Measurements from ENCODE around the gene SNN. TPM values are rescaled to one million over a fixed set of nuclear protein-coding genes. Genes with fewer than 3 reads are reported as not detected.

SNN gene
- total RNA-seq, 1 experiment from 2014 or later: 14.9 TPM

- no peak for DNase-seq (ENCODE audit: low spot score)
Observed at GRCh38 chr16:11635113-11635652, 33.1 kb upstream of the SNN start.

GRCh38 chr16:11635679-11636171, 32.5 kb upstream of the SNN start:
- DNase-seq (ENCODE audit: low spot score): no peak

GRCh38 chr16:11636172-11636721, 32.0 kb upstream of the SNN start:
- no peak for DNase-seq (ENCODE audit: low spot score)

- DNase-seq (ENCODE audit: low spot score): no peak
Observed at GRCh38 chr16:11637320-11637719, 30.9 kb upstream of the SNN start.

- no peak for DNase-seq (ENCODE audit: low spot score)
Observed at GRCh38 chr16:11638140-11638539, 30.1 kb upstream of the SNN start.

- no peak for DNase-seq (ENCODE audit: low spot score)
Observed at GRCh38 chr16:11639008-11639562, 29.2 kb upstream of the SNN start.

- DNase-seq (ENCODE audit: low spot score): peak; percentile 97
Observed at GRCh38 chr16:11639925-11640899, 28.0 kb upstream of the SNN start.

- peak; percentile 83 for DNase-seq (ENCODE audit: low spot score)
Observed at GRCh38 chr16:11640987-11641817, 27.1 kb upstream of the SNN start.

- DNase-seq (ENCODE audit: low spot score): no peak
Observed at GRCh38 chr16:11642765-11643116, 25.5 kb upstream of the SNN start.

- no peak for DNase-seq (ENCODE audit: low spot score)
Observed at GRCh38 chr16:11649276-11649675, 19.0 kb upstream of the SNN start.

GRCh38 chr16:11650641-11651591, 17.3 kb upstream of the SNN start:
- no peak for DNase-seq (ENCODE audit: low spot score)

GRCh38 chr16:11651796-11652195, 16.5 kb upstream of the SNN start:
- no peak for DNase-seq (ENCODE audit: low spot score)

- no peak for DNase-seq (ENCODE audit: low spot score)
Observed at GRCh38 chr16:11655655-11656054, 12.6 kb upstream of the SNN start.

- no peak for DNase-seq (ENCODE audit: low spot score)
Observed at GRCh38 chr16:11657556-11657955, 10.7 kb upstream of the SNN start.

- DNase-seq (ENCODE audit: low spot score): no peak
Observed at GRCh38 chr16:11658896-11659708, 9.2 kb upstream of the SNN start.

GRCh38 chr16:11660565-11660964, 7.7 kb upstream of the SNN start:
- no peak for DNase-seq (ENCODE audit: low spot score)

GRCh38 chr16:11662582-11662981, 5.7 kb upstream of the SNN start:
- DNase-seq (ENCODE audit: low spot score): no peak

GRCh38 chr16:11665071-11665491, 3.2 kb upstream of the SNN start:
- DNase-seq (ENCODE audit: low spot score): no peak

All from H4 (cell line).